Uterus (tissue), 4 donors: ENCODE measurements around the gene WIPF3. TPM values are rescaled to one million over a fixed set of nuclear protein-coding genes. Genes with fewer than 3 reads are reported as not detected.

Source experiments
- DNase-seq, 2 donors: peaks; one replicate each; pipeline ENCODE4 v3.0.0-alpha.2; 2019 to 2020
- H3K27ac ChIP-seq, 2 donors: fragments of 200-600 bp; sonication (generic); 1 replicate in 1 of 2; 2 replicates in 1 of 2; pipeline ENCODE4 v1.5.1; 2016 to 2018
- H3K27me3 ChIP-seq, 2 donors: fragments of 200-600 bp; sonication (generic); one replicate each; pipeline ENCODE4 v1.5.1; 2018 to 2019; ENCODE audit warnings: control low read depth in 1 of 2
- H3K36me3 ChIP-seq, 2 donors: fragments of 200-600 bp; sonication (generic); one replicate each; pipeline ENCODE4 v1.5.1; 2019; ENCODE audit warnings: control low read depth in 1 of 2
- H3K4me1 ChIP-seq, 2 donors: fragments of 200-600 bp; sonication (generic); one replicate each; pipeline ENCODE4 v1.5.1; 2018 to 2019; ENCODE audit warnings: control low read depth in 1 of 2
- H3K4me3 ChIP-seq, 2 donors: fragments of 200-600 bp; sonication (generic); 1 replicate in 1 of 2; 2 replicates in 1 of 2; pipeline ENCODE4 v1.5.1; 2018 to 2019; ENCODE audit warnings: mild to moderate bottlenecking in 1 of 2
- H3K9me3 ChIP-seq, 2 donors: fragments of 200-600 bp; sonication (generic); one replicate each; pipeline ENCODE4 v1.5.1; 2019; ENCODE audit warnings: control low read depth in 1 of 2
- CTCF ChIP-seq, 4 experiments: fragments of 200-600 bp in 2 of 4; fragments of 450-650 bp in 2 of 4; sonication (generic) in 2 of 4; IDR thresholded peaks; one replicate each; pipeline ENCODE4 v1.5.1; 2016 to 2019; ENCODE audit warnings: antibody characterized with exemption in 4 of 4, mild to moderate bottlenecking in 2 of 4, moderate library complexity in 1 of 4
- POLR2A ChIP-seq, 2 donors: fragments of 450-650 bp; IDR thresholded peaks; one replicate each; pipeline ENCODE4 v1.6.1; 2016; ENCODE audit warnings: antibody characterized with exemption in 2 of 2, mild to moderate bottlenecking in 1 of 2, moderate library complexity in 1 of 2
- intact Hi-C: fragments of 100-400 bp; cut with DNase I; formaldehyde crosslinking; loops from one replicate; pipeline ENCODE4 v1.15.1; 2023; ENCODE audit warnings: low total_unique reads
- total RNA-seq, 4 donors: library from RNA; depleted of rRNA in 3 of 4; stranded (reverse); fragments of >200 nt in 3 of 4; gene quantifications; one replicate each; pipeline versions ENCODE4 v1.1.0 to v1.2.4, GENCODE V29; 2014 to 2023
- donor health status: DM: yes; HTN: yes; CAD: no.

Gene WIPF3
- total RNA-seq, 4 donors from 2014 or later, result 0.35 to 5.4 (median 2.4) TPM

GRCh38 chr7:29858191-29858951 lies 52.1 kb downstream of the WIPF3 start:
- intact Hi-C loops, result no loop called here
- Histone ChIP-seq H3K4me3 (no peak overlapping the region), H3K27me3 (no peaks in the 10 kb centered on the region), H3K9me3 (no peaks in the 10 kb centered on the region), H3K36me3 (no peaks in the 10 kb centered on the region), H3K27ac (no peak overlapping the region), H3K4me1 (no peaks in the 10 kb centered on the region)
- no peak for DNase-seq
- TF ChIP-seq POLR2A (IDR thresholded peaks at IDR 0.05), result no peak
- no peak for TF ChIP-seq CTCF (IDR thresholded peaks at IDR 0.05)

- Histone ChIP-seq H3K27ac (no peak overlapping the region), H3K27me3 (no peaks in the 10 kb centered on the region), H3K9me3 (no peaks in the 10 kb centered on the region), H3K36me3 (no peaks in the 10 kb centered on the region), H3K4me1 (no peaks in the 10 kb centered on the region), H3K4me3 (no peak overlapping the region)
- intact Hi-C loops, result no loop called here
- DNase-seq, result no peak
- no peak for TF ChIP-seq CTCF (IDR thresholded peaks at IDR 0.05)
- TF ChIP-seq POLR2A (IDR thresholded peaks at IDR 0.05), result no peak
These were observed 52.8 kb downstream of the WIPF3 start for GRCh38 chr7:29859104-29859503.

- intact Hi-C loops, result no loop called here
- Histone ChIP-seq H3K9me3 (no peaks in the 10 kb centered on the region), H3K4me1 (no peaks in the 10 kb centered on the region), H3K27me3 (no peaks in the 10 kb centered on the region), H3K4me3 (no peak overlapping the region), H3K36me3 (no peaks in the 10 kb centered on the region), H3K27ac (no peak overlapping the region)
- TF ChIP-seq CTCF (IDR thresholded peaks at IDR 0.05), result no peak
- no peak for TF ChIP-seq POLR2A (IDR thresholded peaks at IDR 0.05)
- DNase-seq, result no peak
These were observed 53.3 kb downstream of the WIPF3 start for GRCh38 chr7:29859524-29860185.

- DNase-seq, result no peak
- Histone ChIP-seq H3K9me3 (no peaks in the 10 kb centered on the region), H3K27me3 (no peaks in the 10 kb centered on the region), H3K4me3 (no peak overlapping the region), H3K27ac (no peak overlapping the region), H3K4me1 (no peaks in the 10 kb centered on the region), H3K36me3 (no peaks in the 10 kb centered on the region)
- TF ChIP-seq CTCF (IDR thresholded peaks at IDR 0.05) (no peak), POLR2A (IDR thresholded peaks at IDR 0.05) (no peak)
- intact Hi-C loops, result no loop called here
These were observed 53.9 kb downstream of the WIPF3 start for GRCh38 chr7:29860186-29860585.

- Histone ChIP-seq H3K9me3 (no peaks in the 10 kb centered on the region), H3K4me3 (no peak overlapping the region), H3K36me3 (no peaks in the 10 kb centered on the region), H3K27me3 (no peaks in the 10 kb centered on the region), H3K27ac (no peak overlapping the region), H3K4me1 (no peaks in the 10 kb centered on the region)
- intact Hi-C loops, result no loop called here
- TF ChIP-seq CTCF (IDR thresholded peaks at IDR 0.05), result no peak
- no peak for TF ChIP-seq POLR2A (IDR thresholded peaks at IDR 0.05)
- no peak for DNase-seq
These were observed 55.6 kb downstream of the WIPF3 start for GRCh38 chr7:29861884-29862283.
